PC-3 (cell line): ENCODE data around the gene CCDC86. TPM values are rescaled to one million over a fixed set of nuclear protein-coding genes. Genes with fewer than 3 reads are reported as not detected.

Experiments
- ATAC-seq: fragments of 200-7000 bp; cut with Tn5 transposase; 2 replicates; pipeline ENCODE4 v1.9.1; 2020; ENCODE audit warnings: mild to moderate bottlenecking, moderate library complexity
- BruUV-seq: library from RNA; stranded (reverse); fragments of 400-500 nt; replicated peaks from 2 replicates; lab custom pipeline; 2021; lab: Mats Ljungman, UMichigan
- CTCF ChIA-PET: fragments of 300-600 bp; sonication (Branson Sonifier 250); formaldehyde crosslinking; loops from one replicate; lab custom pipeline; 2022; ENCODE audit warnings: antibody characterized with exemption; lab: Charles Lee
- POLR2A ChIA-PET: fragments of 300-600 bp; sonication (Branson Sonifier 250); formaldehyde crosslinking; loops from one replicate; lab custom pipeline; 2022; ENCODE audit warnings: antibody characterized with exemption; ENCODE audit not compliant: unreplicated experiment; lab: Charles Lee
- DNase-seq: peaks from one replicate; pipeline ENCODE4 v3.0.0-alpha.2; 2015
- H2AFZ ChIP-seq: fragments of 300-600 bp; sonication (generic); 2 replicates; pipeline ENCODE4 v1.6.0; 2016; ENCODE audit warnings: antibody characterized with exemption, low read length
- H3F3A ChIP-seq: fragments of 300-600 bp; sonication (generic); one replicate; pipeline ENCODE4 v1.6.0; 2017; ENCODE audit warnings: antibody characterized with exemption, low read length, control low read depth, mild to moderate bottlenecking; ENCODE audit not compliant: unreplicated experiment
- H3K27ac ChIP-seq: fragments of 300-600 bp; sonication (generic); 2 replicates; pipeline ENCODE4 v1.5.1; 2016; ENCODE audit warnings: mild to moderate bottlenecking, low read length
- H3K27me3 ChIP-seq: fragments of 300-600 bp; sonication (generic); 2 replicates; pipeline ENCODE4 v1.6.1; 2016; ENCODE audit warnings: low read length, mixed read lengths
- H3K36me3 ChIP-seq: fragments of 300-600 bp; sonication (generic); 2 replicates; pipeline ENCODE4 v1.6.1; 2016; ENCODE audit warnings: low read depth, mixed run types, low read length, mixed read lengths
- H3K4me1 ChIP-seq: fragments of 300-600 bp; sonication (generic); 2 replicates; pipeline ENCODE4 v1.5.1; 2016; ENCODE audit warnings: low read length; ENCODE audit not compliant: insufficient read depth
- H3K4me2 ChIP-seq: fragments of 300-600 bp; sonication (generic); 2 replicates; pipeline ENCODE4 v1.6.0; 2016; ENCODE audit warnings: low read length
- H3K4me3 ChIP-seq: fragments of 300-600 bp; sonication (generic); 2 replicates; pipeline ENCODE4 v1.5.1; 2016; ENCODE audit warnings: mild to moderate bottlenecking, low read length, mixed read lengths
- H3K79me2 ChIP-seq: fragments of 300-600 bp; sonication (generic); 2 replicates; pipeline ENCODE4 v1.6.1; 2017; ENCODE audit warnings: low read length, mixed read lengths
- H3K9ac ChIP-seq: fragments of 300-600 bp; sonication (generic); 2 replicates; pipeline ENCODE4 v1.6.0; 2016; ENCODE audit warnings: mild to moderate bottlenecking, low read length
- H3K9me2 ChIP-seq: fragments of 300-600 bp; sonication (generic); replicated peaks from 2 replicates; pipeline ENCODE4 v1.6.1; 2016; ENCODE audit warnings: mixed run types, low read length, mixed read lengths
- H3K9me3 ChIP-seq: fragments of 300-600 bp; sonication (generic); 2 replicates; pipeline ENCODE4 v1.6.1; 2016; ENCODE audit warnings: low read length, mixed read lengths
- H4K20me1 ChIP-seq: fragments of 300-600 bp; sonication (generic); 2 replicates; pipeline ENCODE4 v1.6.1; 2016; ENCODE audit warnings: low read length, mixed read lengths
- CTCF ChIP-seq: fragments of 300-600 bp; sonication (generic); conservative IDR thresholded peaks from 2 replicates; pipeline ENCODE4 v1.5.1; 2017; ENCODE audit warnings: antibody characterized with exemption, low read depth, mild to moderate bottlenecking, low read length
- EZH2 ChIP-seq: fragments of 300-600 bp; sonication (generic); IDR thresholded peaks from one replicate; pipeline ENCODE4 v1.6.1; 2017; ENCODE audit warnings: antibody characterized with exemption, mild to moderate bottlenecking, low read length; ENCODE audit not compliant: unreplicated experiment
- EZH2phosphoT487 ChIP-seq: fragments of 300-600 bp; sonication (generic); IDR thresholded peaks from 2 replicates; pipeline ENCODE4 v1.6.1; 2018; ENCODE audit warnings: mild to moderate bottlenecking, antibody characterized with exemption, low read length, borderline replicate concordance
- intact Hi-C: fragments of 100-400 bp; cut with micrococcal nuclease; formaldehyde crosslinking; loops from 2 replicates; pipeline ENCODE4 v1.9.0; 2023
- total RNA-seq: library from RNA; depleted of rRNA; stranded (reverse); fragments of >200 nt; gene quantifications from 2 replicates; pipeline ENCODE4 v1.2.3, GENCODE V29; 2014

The CCDC86 gene
- total RNA-seq, 1 experiment from 2014 or later = 67.9 TPM

- BruUV-seq = TSS peak; percentile 34
- intact Hi-C loops = loop anchor here (1.0 to 2.0 kb wide), 7 partner anchors 13 to 356 kb away; no protein-coding TSS in a partner anchor
- Histone ChIP-seq H3K36me3 (no peaks in the 10 kb centered on the region), H3K9me2 (no peaks in the 10 kb centered on the region), H3K9ac (peak overlapping the region; percentile 25), H2AFZ (peak overlapping the region; percentile 69), H3K9me3 (no peaks in the 10 kb centered on the region), H3K79me2 (no peaks in the 10 kb centered on the region), H4K20me1 (no peaks in the 10 kb centered on the region), H3K4me2 (peak overlapping the region; percentile 74), H3K27ac (peak overlapping the region; percentile 80), H3K4me3 (peak overlapping the region; percentile 43), H3F3A (peaks cover 9% of the 10 kb centered on the region), H3K27me3 (no peaks in the 10 kb centered on the region), H3K4me1 (peaks cover 38% of the 10 kb centered on the region)
- ATAC-seq = peak; percentile 73
- CTCF ChIA-PET = interaction anchor here (0.6 to 2.5 kb wide), 8 partner anchors 13 to 328 kb away, joined by 3 to 123 read pairs (median 6); partner anchors contain the start of gene TMEM109
- TF ChIP-seq EZH2 (no peak), CTCF (peak; percentile 100)
- DNase-seq = peak; percentile 95
- POLR2A ChIA-PET = interaction anchor here (0.6 to 0.8 kb wide), 3 partner anchors 21 to 79 kb away, joined by 3 to 5 read pairs (median 4); no protein-coding TSS in a partner anchor
Observed at GRCh38 chr11:60831143-60831500, 10.8 kb upstream of the CCDC86 start.

DNA sequence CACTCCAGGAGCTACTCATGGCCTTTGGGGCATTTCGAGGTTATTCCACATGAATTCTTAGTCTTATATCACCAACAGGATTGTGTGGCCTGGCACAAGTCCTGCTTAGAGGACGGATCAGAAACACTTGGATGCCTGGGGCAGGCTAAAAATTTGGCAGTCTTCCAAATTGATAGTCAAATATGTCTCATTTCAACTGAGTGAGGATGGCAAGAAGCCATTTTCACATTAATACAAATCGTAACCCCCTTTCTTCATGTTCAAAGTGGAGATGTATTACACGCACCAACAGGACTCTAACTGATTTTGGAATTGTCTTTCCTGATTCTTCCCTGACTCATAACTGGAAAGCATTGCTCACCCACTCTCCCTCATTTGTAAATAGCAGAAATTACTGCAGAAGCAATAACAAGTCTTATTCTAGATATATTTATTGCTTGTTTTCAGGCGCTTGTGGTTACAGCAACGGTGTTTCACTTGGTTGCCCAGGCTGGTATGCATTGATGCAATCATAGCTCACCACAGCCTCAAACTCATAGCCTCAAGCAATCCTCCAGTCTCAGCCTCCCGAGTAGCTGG, 10.3 kb upstream of the CCDC86 start:
- Histone ChIP-seq H3K79me2 (no peaks in the 10 kb centered on the region), H3F3A (peaks cover 9% of the 10 kb centered on the region), H2AFZ (no peak overlapping the region), H3K9ac (peak overlapping the region; percentile 25), H3K4me3 (no peak overlapping the region), H3K27me3 (no peaks in the 10 kb centered on the region), H3K4me1 (peaks cover 38% of the 10 kb centered on the region), H3K36me3 (no peaks in the 10 kb centered on the region), H3K27ac (peak overlapping the region; percentile 80), H3K9me2 (no peaks in the 10 kb centered on the region), H3K4me2 (peak overlapping the region; percentile 74), H4K20me1 (no peaks in the 10 kb centered on the region), H3K9me3 (no peaks in the 10 kb centered on the region)
- TF ChIP-seq EZH2phosphoT487 (no peak), CTCF (no peak), EZH2 (no peak)
- ATAC-seq (peak; percentile 51), DNase-seq (peak; percentile 94)
- intact Hi-C loops = loop anchor here (1.0 to 2.0 kb wide), 7 partner anchors 13 to 355 kb away; no protein-coding TSS in a partner anchor
- CTCF ChIA-PET = interaction anchor here (0.6 to 2.5 kb wide), 8 partner anchors 12 to 327 kb away, joined by 3 to 123 read pairs (median 6); partner anchors contain the start of gene TMEM109
- POLR2A ChIA-PET = interaction anchor here (0.6 to 0.8 kb wide), 3 partner anchors 20 to 79 kb away, joined by 3 to 5 read pairs (median 4); no protein-coding TSS in a partner anchor
- BruUV-seq = no TSS peak
